Astrocyte (in vitro differentiated cells and primary cell): ENCODE data around the gene PDZK1IP1.

Source experiments
- CTCF ChIP-seq: IDR thresholded peaks from 2 replicates; pipeline ENCODE4 v1.5.1; 2011; ENCODE audit warnings: low read depth, mild to moderate bottlenecking, inconsistent platforms, low read length, moderate library complexity; ENCODE audit not compliant: insufficient read depth
- EZH2 ChIP-seq: IDR thresholded peaks from 2 replicates; pipeline ENCODE4 v1.6.1; 2012; ENCODE audit warnings: mild to moderate bottlenecking, low read length, inconsistent platforms; ENCODE audit not compliant: insufficient read depth

- TF ChIP-seq CTCF = no peak
- TF ChIP-seq EZH2 = peak; percentile 92
Measured at GRCh38 chr1:47229031-47229885, 39.4 kb upstream of the PDZK1IP1 start.
